HG02759 (cell line): ENCODE results near the gene USP8.
"Not testable (repeated sequence)": the region's sequence is repeated elsewhere in the genome, so short reads cannot be mapped to it uniquely, and the experiment has no call there.

Source experiments
- ATAC-seq: cut with Tn5 transposase; IDR thresholded peaks from one replicate; pipeline ENCODE4 v1.9.1; 2021; ENCODE audit warnings: mild to moderate bottlenecking, moderate library complexity; ENCODE audit not compliant: unreplicated experiment

Gene USP8

DNA sequence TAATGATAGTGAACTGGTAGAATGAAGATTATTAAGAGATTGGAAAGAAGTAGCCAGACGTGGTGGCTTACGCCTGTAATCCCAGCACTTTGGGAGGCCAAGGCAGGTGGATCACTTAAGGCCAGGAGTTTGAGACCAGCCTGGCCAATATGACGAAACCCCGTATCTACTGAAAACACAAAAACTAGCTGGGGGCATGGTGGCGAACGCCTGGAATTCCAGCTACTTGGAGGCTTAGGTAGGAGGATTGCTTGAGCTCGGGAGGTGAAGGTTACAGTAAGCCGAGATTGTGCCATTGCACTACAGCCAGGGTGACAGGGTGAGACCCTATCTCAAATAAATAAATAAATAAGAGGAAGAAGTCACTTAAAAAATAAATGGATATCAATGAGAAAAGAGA is 14.0 kb downstream of the USP8 start:
- no peak for ATAC-seq

DNA sequence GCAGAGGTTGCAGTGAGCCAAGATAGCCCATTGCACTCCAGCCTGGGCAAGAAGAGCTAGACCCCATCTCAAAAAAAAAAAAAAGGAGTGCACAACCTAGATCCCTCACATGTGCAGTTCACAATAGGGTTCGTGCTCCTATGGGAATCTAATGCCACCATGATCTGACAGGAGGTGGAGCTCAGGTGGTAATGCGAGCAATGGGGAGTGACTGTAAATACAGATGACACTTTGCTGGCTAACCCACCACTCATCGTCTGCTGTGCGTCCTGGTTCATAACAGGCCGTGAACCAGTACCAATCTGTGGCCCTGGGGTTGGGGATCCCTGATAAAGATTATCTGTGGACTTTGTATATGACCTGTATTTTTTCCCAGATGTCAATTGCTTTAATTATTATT is 16.7 kb downstream of the USP8 start:
- no peak for ATAC-seq

DNA sequence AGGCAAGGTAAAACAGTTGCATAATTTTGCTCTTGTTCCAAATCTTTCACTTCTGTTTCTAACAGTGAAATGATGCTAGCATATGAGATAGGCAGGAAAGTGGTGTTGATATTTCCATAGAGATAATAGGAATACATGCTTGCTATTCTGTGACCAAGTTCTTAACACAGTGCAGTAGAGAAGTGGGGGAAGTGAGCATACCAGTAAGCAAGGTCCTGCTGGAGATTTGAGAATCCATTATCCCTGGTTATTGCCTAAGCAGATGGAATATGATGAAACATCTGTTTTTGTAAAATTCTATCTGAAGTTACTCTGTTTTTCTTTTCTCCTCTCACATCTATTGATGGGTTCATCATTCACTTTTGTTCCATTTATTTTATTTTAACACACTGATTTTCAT is 28.7 kb downstream of the USP8 start:
- no peak for ATAC-seq

DNA sequence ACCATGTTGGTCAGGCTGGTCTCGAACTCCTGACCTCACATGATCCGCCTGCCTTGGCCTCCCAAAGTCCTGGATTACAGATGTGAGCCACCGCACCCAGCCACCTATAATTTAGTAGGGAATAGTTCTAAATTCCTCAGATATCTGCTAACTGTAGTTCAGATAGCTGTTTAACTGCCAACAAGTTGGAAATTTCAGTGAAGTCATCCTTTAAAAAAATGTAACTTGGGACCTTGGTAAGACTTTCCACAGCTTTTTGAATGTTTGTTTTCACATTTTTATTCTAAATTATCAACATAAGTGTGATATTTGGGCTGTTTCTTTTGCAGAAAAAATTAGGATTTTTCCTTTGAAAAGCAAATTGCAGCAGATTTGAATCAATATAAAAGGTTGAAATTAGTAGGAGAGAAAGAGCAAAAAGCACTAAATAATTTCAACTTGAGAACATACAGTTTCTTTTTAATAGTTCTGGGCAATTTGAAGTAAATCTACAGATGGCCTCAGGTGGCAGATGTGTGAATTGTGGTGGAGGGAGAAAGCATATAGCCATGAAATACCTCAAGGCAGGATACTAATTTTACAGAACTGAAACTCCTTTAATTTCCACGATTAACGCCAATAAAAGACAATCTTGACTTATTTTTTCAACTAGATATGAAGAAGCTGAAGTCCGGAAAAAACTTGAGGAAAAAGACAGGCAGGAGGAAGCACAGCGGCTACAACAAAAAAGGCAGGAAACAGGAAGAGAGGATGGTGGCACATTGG is 34.3 kb downstream of the USP8 start:
- no peak for ATAC-seq

DNA sequence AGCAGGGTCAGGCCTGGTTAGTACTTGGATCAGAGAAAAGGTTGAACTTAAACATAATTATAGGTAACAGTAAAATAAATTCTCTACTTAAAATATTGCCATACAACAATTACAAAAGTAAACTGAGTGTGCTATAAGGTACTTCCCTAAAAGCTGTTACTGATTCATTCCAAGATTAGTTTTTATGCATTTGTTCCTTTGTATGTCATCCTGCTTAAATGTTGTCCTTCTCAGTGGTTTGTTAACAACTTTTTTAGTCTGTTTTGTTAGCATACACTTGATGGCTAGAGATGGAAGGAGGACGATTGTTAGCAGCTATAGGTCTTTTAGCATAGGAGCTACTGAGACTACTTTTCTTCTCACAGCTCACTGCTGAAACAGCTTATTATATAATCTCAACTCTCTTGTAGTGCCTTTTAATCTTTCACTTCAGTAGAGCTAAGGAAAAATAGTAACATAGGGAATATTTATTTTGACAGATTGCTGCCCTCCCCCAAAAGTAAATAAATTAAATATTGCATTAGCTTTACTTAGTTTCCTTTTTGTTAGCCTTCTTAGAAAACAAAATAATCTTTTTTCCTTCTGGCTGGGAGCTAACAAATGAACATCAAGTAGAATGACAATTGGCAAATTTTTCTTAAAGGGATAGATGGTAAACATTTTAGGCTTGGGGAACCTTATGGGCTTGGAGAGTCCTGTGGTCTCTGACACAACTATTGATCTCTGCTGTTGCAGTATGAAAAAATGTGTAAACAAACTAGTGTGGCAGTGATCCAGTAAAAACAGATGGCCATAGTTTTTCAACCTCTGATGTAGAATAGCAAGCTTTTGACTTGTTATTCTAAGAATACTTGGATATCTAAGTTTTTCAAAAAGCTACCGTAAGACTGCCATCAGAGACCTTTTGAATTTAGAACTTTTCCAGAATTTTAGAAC is 39.5 kb downstream of the USP8 start:
- ATAC-seq = no peak

DNA sequence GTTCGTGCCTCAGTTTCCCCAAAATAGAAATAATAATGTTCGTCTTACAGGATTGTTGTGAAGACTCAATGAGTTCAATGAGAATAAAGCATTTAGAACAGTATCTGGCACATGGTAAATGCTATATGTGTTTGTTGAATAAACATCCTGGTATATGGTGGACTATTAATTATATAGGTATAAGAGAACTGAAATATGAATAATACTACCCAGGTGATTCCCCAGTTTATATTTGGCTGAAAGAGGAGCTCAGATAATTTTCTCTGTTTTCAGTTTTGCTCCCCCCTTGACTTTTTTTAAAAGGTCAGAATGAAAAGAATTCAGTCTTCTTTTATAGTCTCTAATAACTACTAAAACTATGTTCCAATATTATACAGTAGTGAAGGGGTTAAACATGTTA is 46.9 kb downstream of the USP8 start:
- no peak for ATAC-seq

DNA sequence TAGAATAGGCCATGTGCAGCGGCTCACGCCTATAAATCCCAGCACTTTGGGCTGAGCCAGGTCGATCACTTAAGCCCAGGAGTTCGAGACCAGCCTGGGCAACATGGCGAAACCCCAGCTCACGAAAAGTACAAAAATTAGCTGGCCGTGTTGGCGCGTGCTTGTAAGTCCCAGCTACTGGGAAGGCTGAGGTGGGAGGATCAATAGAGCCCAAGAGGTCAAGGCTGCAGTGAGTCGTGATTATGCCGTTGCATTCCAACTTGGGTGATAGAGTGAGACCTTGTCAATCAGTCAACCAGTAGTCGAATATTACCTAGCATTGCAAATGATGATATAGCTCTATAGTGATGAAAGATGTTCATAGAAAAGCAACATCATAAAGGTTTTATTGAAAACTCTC is 51.9 kb downstream of the USP8 start:
- ATAC-seq = no peak

DNA sequence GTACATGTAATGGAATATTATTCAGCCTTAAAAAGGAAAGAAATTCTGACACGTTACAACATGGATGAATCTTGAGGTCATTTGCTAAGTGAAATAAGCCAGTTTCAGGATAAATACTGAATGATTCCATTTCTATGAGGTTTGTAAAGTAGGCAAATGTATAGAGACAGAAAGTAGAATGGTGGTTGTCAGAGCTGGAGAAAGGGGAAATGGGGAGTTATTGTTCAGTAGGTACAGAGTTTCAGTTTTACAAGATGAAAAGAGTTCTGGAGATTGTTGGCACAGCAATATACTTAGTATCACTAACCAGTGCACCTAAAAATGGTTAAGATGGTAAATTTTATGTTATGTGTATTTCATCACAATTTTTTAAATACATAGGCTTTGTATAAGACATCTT is 60.6 kb downstream of the USP8 start:
- peak; percentile 78 for ATAC-seq

DNA sequence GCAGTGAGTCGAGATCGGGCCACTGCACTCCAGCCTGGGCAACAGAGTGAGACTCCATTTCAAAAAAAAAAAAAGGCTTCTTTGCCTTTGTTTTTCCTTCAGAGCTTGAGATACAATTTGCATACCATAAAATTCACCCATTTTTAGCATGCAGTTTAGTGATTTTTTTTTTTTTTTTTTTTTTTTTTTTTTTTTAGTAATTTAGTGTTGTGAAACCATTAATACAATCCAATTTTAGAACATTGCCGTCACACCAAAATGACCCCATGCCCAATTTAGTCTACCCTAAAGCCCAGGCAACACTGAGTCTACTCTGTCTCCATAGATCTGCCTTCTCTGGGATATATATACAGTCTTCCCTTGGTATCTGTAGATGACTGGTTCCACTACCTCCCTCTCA is 61.2 kb downstream of the USP8 start:
- ATAC-seq = no peak

DNA sequence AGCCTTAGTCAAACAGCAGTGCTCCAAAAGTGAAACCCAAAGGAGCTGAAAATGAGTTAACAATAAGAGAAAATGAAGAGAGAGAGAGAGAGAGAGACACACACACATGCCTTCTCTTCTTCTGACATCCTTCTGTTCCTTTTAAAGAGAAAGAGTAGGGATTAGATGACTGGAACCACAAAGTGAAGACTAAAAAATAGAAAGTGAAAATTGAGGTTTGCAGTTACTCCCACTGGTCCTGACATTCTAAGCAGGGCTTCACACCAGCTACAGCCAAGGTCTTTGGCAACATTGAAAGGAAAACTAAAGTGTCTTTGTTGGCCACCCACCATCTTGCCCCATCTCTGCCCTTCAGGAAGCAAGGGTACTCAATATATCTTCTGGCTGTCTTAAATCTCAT is 63.1 kb downstream of the USP8 start:
- no peak for ATAC-seq

DNA sequence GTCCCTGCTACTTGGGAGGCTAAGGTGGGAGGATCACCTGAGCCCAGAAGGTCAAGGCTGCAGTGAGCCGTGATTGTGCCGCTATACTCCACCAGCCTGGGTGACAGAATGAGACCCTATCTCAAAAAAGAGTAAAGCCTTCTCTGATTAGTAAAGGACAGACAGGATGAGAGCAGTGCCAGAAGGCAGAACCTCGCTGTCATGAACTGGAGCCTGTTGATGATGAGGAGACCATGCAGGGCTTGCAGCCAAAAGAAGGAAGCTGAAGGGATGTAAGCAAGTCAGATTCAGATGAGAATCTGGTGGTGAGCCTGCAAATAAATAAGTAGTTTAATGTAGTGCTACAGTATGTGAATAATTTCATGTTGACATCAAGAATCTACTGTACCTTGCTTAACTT is 69.4 kb downstream of the USP8 start:
- ATAC-seq = no peak

DNA sequence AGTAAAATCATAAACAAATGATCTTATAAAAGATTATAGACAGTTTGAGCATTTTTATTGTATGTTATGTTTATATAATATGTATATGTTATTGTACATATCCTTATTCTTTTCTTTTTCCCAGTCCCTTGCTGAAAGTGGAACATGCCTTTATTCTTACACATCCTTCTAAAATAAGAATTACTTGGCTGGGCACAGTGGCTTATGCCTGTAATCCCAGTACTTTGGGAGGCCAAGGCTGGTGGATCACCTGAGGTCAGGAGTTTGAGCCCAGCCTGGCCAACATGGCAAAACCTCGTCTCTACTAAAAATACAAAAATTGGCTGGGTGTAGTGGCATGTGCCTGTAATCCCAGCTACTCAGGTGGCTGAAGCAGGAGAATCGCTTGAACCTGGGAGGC is 70.3 kb downstream of the USP8 start:
- not testable (repeated sequence) for ATAC-seq

DNA sequence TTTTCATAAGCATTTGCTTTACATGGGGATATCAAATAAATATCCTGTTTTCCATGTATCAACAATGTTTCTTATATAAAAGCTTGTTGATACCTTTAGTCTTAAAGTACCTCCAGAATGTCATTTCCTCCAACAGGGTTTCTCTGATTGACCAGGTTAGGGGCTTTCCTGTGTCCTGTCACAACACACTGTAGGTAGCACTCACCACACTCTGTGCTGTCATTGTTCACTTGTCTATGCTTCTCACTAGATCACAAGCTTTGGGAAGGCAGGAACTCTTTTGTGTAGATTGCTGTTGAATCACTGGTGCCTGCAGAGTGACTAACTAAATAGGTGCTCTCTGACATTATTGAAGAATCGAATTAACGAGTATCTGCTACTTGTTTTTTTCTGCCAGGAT is 72.5 kb downstream of the USP8 start:
- no peak for ATAC-seq

DNA sequence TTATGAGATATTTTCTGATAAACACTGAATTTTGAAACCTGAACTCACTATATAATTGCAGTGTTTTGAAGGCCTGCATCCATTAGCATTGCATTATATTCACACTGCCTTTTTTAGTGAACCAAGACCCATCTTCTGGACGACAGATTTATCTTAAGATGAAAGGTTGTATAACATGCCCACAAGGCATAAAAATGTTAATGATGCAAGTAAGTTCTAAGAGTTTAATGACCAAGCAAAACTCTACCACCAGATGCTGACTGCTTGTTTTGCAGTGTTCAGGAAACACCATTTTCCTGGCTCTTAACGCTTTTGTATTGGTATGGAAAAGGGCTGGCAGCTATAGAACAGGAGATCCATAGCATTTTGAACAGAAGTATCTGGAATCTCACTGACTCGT is 76.1 kb downstream of the USP8 start:
- no peak for ATAC-seq

DNA sequence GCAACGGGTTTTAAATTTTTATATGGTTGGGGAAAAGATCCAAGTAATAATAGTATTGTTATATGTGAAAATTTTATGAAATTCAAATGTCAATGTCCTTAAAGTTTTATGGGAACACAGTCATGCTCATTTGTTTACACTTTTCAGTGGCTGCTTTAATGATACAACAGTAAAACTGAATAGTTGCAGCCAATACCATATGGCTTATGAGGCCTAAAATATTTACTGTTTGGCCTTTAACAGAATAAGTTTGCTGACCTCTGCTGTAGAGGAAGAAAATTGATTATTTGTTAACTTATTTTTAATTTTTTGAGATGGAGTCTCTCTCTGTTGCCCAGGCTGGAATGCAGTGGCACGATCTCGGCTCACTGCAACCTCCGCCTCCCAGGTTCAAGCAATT is 77.6 kb downstream of the USP8 start:
- no peak for ATAC-seq

DNA sequence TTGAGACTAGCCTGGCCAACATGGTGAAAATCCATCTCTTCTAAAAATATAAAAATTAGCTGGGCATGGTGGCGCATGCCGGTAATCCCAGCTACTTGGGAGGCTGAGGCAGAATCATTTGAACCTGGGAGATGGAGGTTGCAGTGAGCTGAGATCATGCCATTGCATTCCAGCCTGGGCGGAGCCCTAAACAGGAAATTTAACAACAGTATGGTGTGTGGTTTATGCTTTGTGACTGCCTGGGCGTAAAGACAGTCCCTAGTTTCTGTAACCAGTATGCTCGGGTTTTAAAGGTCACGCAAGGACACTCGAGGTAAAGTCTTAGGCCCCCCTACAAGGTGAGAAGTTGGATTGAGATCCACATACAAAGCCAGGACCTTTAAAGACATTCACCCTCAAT is 78.9 kb downstream of the USP8 start:
- ATAC-seq = no peak

DNA sequence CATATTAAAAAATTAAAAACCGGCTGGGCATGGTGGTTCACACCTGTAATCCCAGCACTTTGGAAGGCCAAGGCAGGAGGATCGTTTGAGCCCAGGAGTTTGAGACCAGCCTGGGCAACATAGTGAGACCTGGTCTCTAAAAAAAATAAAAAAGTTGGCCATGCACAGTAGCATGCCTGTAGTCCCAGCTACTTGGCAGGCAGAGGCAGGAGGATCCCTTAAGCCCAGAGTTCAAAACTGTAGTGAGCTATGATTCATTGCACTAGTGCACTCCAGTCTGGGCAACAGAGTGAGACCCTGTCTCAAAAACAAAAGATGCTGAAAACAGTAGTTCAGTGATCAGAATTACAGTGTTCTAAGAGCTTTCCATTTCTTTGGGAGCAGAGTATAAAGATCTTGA is 81.5 kb downstream of the USP8 start:
- ATAC-seq = not testable (repeated sequence)

DNA sequence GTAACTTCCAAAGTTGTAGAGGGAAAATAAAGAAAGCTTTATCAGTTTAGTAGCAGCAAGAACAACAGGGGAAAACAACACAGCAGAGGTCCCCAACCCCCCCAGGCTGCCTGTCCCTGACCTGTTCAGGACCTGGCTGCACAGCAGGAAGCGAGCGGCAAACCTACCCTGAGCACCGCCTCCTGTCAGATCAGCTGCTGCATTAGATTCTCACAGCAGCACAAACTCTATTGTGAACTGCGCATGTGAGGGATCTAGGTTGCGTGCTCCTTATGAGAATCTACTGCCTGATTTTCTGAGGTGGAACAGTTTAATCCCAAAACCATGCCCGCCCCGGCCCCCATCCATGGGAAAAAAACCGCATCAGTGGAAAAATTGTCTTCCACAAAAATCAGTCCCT is 81.9 kb downstream of the USP8 start:
- ATAC-seq = no peak

DNA sequence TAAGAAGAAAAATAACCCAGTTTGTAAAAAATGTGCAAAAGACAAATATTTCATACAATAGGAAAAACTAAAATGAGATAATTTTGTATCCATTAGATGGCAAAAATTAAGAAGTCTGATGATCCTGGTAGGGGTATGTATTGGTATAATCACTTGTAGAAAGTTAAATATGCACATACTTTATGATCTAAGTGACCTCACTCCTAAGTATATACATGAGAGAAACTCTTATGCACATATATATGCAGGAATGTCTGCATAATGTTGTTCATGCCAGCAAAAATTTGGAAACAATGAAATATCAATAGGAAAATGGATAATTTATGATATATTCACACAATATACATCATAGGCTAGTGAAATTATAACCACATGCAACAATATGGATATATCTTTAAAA is 88.8 kb downstream of the USP8 start:
- no peak for ATAC-seq

DNA sequence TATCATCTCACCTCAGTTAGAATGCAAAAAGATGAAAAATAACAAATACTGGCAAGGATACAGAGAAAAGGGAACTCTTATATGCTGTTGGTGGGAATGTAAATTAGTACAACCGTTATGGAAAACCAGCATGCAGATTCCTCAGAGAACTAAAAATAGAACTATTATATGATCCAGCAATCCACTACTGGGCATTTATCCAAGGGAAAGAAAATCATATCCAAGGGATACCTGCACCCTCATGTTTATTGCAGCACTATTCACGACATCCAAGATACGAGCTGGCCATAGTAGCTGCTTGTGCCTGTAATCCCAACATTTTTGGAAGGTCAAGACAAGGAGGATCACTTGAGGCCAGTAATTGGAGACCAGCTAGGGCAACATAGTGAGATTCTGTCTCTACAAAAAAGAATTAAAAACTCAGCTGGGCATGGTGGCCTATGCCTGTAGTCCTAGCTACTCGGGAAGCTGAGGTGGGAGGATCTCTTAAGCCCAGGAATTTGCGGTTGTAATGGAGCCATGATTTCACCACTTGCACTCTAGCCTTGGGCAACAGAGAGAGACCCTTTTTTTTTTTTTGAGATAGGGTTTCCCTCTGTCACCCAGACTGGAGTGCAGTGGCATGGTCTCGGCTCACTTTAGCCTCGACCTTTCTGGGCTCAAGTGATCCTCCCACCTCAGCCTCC is 95.7 kb downstream of the USP8 start:
- no peak for ATAC-seq

DNA sequence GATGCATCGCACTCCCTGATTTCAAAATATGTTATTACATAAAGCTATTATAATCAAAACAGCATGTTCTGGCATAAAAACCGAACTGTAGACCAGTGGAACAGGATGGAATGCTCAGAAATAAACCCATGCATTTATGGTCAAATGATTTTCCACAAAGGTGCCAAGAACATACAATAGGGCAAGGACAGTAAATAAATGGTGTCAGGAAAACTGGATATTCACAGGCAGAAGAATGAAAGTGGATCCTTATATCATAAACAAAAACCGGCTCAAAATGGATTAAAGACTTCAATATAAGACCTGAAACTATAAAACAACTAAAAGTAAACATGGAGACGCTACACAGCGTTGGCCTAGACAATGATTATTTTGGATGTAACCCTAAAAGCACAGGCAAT is 99.6 kb downstream of the USP8 start:
- ATAC-seq = no peak

DNA sequence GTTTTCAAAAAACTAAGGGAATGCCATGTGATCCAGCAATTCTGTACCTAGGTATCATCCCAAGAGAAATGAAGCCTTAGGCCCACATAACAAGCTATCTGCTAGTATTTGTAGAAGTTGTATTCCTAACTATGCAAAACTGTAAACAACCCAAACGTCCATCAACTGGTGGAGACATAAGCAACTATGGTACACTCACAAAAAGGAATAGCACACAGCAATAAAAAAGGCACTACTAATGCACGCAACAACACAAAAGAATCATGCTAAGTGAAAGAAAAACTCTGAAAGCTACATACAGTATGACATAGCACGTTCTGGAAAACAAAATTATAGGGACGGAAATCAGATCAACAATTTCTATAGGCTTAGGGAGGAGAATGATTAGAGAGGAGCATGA is 107.0 kb downstream of the USP8 start:
- ATAC-seq = no peak
